HG02885 (cell line): ENCODE results near the gene BBS2.

Experiments
- ATAC-seq: cut with Tn5 transposase; IDR thresholded peaks from one replicate; pipeline ENCODE4 v1.9.1; 2021; ENCODE audit warnings: mild to moderate bottlenecking; ENCODE audit not compliant: unreplicated experiment, poor library complexity

Gene BBS2

GRCh38 chr16:56519459-56520250 lies at the start of gene BBS2:
Gene BBS2 (minus strand): TSS chr16:56520024. CDS start chr16:56519862, 162 bp downstream.
- ATAC-seq, result peak; percentile 90

- no peak for ATAC-seq
These were observed 45.1 kb upstream of the BBS2 start, which contains the start of gene MT4 for GRCh38 chr16:56564793-56565477. Gene MT4 (plus strand): TSS chr16:56565073. CDS start chr16:56565129, 56 bp downstream.

GRCh38 chr16:56561126-56561525 lies 41.3 kb upstream of the BBS2 start:
- no peak for ATAC-seq

GRCh38 chr16:56560447-56560846 lies 40.6 kb upstream of the BBS2 start:
- ATAC-seq, result no peak

- no peak for ATAC-seq
These were observed 39.3 kb upstream of the BBS2 start for GRCh38 chr16:56559109-56559508.

- ATAC-seq, result no peak
These were observed 38.4 kb upstream of the BBS2 start for GRCh38 chr16:56558024-56558747.

- ATAC-seq, result no peak
These were observed 34.6 kb upstream of the BBS2 start for GRCh38 chr16:56554441-56554840.

GRCh38 chr16:56551796-56552738 lies 32.2 kb upstream of the BBS2 start:
- no peak for ATAC-seq

GRCh38 chr16:56549744-56550385 lies 30.0 kb upstream of the BBS2 start:
- no peak for ATAC-seq

- ATAC-seq, result no peak
These were observed 29.3 kb upstream of the BBS2 start for GRCh38 chr16:56549161-56549560.

- ATAC-seq, result no peak
These were observed 28.2 kb upstream of the BBS2 start for GRCh38 chr16:56547949-56548567.

- ATAC-seq, result no peak
These were observed 27.5 kb upstream of the BBS2 start for GRCh38 chr16:56547120-56547948.

- no peak for ATAC-seq
These were observed 22.2 kb upstream of the BBS2 start for GRCh38 chr16:56542039-56542438.

GRCh38 chr16:56539656-56540055 lies 19.8 kb upstream of the BBS2 start:
- no peak for ATAC-seq

- ATAC-seq, result no peak
These were observed 18.5 kb upstream of the BBS2 start for GRCh38 chr16:56538331-56538730.

- no peak for ATAC-seq
These were observed 15.1 kb upstream of the BBS2 start for GRCh38 chr16:56534847-56535383.

- no peak for ATAC-seq
These were observed 12.9 kb upstream of the BBS2 start for GRCh38 chr16:56532714-56533113.

GRCh38 chr16:56530872-56531271 lies 11.0 kb upstream of the BBS2 start:
- ATAC-seq, result no peak
